ACHN (cell line): ENCODE results near the gene CLGN.
A peak's percentile ranks its signal among the peaks of the same experiment; 100 is the strongest.
"Not testable (repeated sequence)": the region's sequence is repeated elsewhere in the genome, so short reads cannot be mapped to it uniquely, and the experiment has no call there.

ENCODE experiments used
- DNase-seq: peaks from one replicate; pipeline ENCODE4 v3.0.0-alpha.2; 2015
- in situ Hi-C: cut with HindIII; loops from 2 replicates; pipeline ENCODE4 v1.10.0; 2017; ENCODE audit warnings: low sequenced_read_pairs, low pct_ligation_motif_present, low pct_unique_long_range_greater_than_20kb

Gene CLGN

GRCh38 chr4:140427106-140427918, at the start of gene CLGN:
TSS of gene CLGN (minus strand) at chr4:140427648. CDS start at chr4:140413078, 14,570 bp downstream.
- in situ Hi-C loops: no loop called here
- peak; percentile 60 for DNase-seq

- in situ Hi-C loops: no loop called here
- DNase-seq: no peak
Observed at GRCh38 chr4:140472156-140472555, 44.7 kb upstream of the CLGN start.

GRCh38 chr4:140469791-140470733, 42.6 kb upstream of the CLGN start:
- in situ Hi-C loops: no loop called here
- DNase-seq: no peak

- in situ Hi-C loops: no loop called here
- DNase-seq: no peak
Observed at GRCh38 chr4:140466146-140466545, 38.7 kb upstream of the CLGN start.

GRCh38 chr4:140463614-140464013, 36.2 kb upstream of the CLGN start:
- no peak for DNase-seq
- in situ Hi-C loops: no loop called here

- in situ Hi-C loops: no loop called here
- no peak for DNase-seq
Observed at GRCh38 chr4:140463182-140463581, 35.7 kb upstream of the CLGN start.

GRCh38 chr4:140450352-140450751, 22.9 kb upstream of the CLGN start:
- no peak for DNase-seq
- in situ Hi-C loops: no loop called here

- in situ Hi-C loops: no loop called here
- DNase-seq: no peak
Observed at GRCh38 chr4:140448830-140449229, 21.4 kb upstream of the CLGN start.

GRCh38 chr4:140448162-140448561, 20.7 kb upstream of the CLGN start:
- in situ Hi-C loops: no loop called here
- DNase-seq: no peak

- DNase-seq, in situ Hi-C loops: not testable (repeated sequence)
Observed at GRCh38 chr4:140444347-140444746, 16.9 kb upstream of the CLGN start.

- DNase-seq: no peak
- in situ Hi-C loops: no loop called here
Observed at GRCh38 chr4:140439644-140440142, 12.2 kb upstream of the CLGN start.

GRCh38 chr4:140427919-140428471, 547 bp upstream of the CLGN start:
- in situ Hi-C loops: no loop called here
- DNase-seq: no peak

GRCh38 chr4:140426610-140427105, 790 bp downstream of the CLGN start:
- in situ Hi-C loops: no loop called here
- DNase-seq: no peak

- DNase-seq: no peak
- in situ Hi-C loops: no loop called here
Observed at GRCh38 chr4:140423106-140423505, 4.3 kb downstream of the CLGN start.

GRCh38 chr4:140413130-140413969, 14.1 kb downstream of the CLGN start:
- DNase-seq, in situ Hi-C loops: not testable (repeated sequence)

GRCh38 chr4:140408974-140409373, 18.5 kb downstream of the CLGN start:
- in situ Hi-C loops: no loop called here
- DNase-seq: no peak

GRCh38 chr4:140406292-140406691, 21.2 kb downstream of the CLGN start:
- in situ Hi-C loops: no loop called here
- DNase-seq: no peak

- in situ Hi-C loops: no loop called here
- DNase-seq: no peak
Observed at GRCh38 chr4:140400111-140400510, 27.3 kb downstream of the CLGN start.
